Cardiac fibroblast (primary cell): ENCODE measurements around the gene SYT11.

ENCODE experiments used
- DNase-seq, 2 donors: peaks; one replicate each; pipeline versions ENCODE4 v3.0.0 to v3.0.0-alpha.2; 2010; ENCODE audit warnings: low read depth in 2 of 2
- H3K4me3 ChIP-seq, 2 donors: replicated peaks in 1 of 2; 1 replicate in 1 of 2; 2 replicates in 1 of 2; pipeline ENCODE4 v1.5.1; 2011; ENCODE audit warnings: low read depth in 2 of 2, low read length in 2 of 2, mild to moderate bottlenecking in 2 of 2, moderate library complexity in 1 of 2
- TF ChIP-seq, protein P1 (sequence below): IDR thresholded peaks from one replicate; pipeline ENCODE4 v1.5.1; 2011; ENCODE audit warnings: low read depth, mild to moderate bottlenecking, low read length, inconsistent platforms

Gene SYT11

DNA sequence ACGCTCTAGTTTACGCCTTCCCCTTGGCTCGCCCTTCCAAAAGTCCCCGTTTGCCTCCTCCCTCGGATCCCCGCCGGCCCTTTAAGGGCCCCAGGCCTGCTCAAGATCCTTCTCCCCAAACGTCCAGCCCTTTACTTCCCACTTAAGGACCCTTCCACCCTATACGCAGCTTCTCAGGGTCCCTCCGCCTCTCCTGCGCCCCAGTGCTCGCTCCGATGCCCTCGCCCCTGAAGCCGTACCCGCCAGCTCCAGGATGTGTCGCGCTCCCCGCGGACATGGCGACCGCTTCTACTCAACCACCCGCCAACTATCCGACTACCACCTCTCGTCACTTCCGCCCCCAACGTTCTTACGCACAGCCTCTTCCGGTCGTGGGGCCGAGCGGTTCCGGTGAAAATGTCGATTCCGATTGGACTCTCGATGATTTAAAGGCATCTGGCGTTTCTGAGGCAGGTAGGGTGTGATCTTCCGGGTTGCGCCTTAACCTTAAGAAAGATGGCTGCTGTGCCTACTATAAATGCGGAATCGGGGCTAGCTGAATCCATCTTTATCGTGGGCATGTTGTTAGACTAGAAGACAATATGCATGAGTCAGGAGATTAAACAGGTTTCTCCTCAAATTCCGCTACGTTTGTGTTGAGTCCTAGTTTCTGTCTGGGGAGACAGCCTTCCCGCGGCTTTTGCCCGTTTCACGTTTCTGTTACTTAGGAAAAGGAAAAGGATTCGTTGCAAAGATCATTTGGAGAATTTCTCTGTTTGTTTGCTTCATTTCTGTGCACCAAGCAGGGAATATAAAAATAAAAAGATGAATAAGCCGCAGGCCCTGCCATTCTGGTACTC, 74.9 kb downstream of the SYT11 start, which contains the start of gene KHDC4:
TSS of gene KHDC4 (minus strand) at position 317 of the 839 bp plus-strand sequence. CDS start at position 277, 40 bp downstream.
- DNase-seq, result peak; percentile 99
- TF ChIP-seq, protein P1, sequence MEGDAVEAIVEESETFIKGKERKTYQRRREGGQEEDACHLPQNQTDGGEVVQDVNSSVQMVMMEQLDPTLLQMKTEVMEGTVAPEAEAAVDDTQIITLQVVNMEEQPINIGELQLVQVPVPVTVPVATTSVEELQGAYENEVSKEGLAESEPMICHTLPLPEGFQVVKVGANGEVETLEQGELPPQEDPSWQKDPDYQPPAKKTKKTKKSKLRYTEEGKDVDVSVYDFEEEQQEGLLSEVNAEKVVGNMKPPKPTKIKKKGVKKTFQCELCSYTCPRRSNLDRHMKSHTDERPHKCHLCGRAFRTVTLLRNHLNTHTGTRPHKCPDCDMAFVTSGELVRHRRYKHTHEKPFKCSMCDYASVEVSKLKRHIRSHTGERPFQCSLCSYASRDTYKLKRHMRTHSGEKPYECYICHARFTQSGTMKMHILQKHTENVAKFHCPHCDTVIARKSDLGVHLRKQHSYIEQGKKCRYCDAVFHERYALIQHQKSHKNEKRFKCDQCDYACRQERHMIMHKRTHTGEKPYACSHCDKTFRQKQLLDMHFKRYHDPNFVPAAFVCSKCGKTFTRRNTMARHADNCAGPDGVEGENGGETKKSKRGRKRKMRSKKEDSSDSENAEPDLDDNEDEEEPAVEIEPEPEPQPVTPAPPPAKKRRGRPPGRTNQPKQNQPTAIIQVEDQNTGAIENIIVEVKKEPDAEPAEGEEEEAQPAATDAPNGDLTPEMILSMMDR, result peak; percentile 5
- H3K4me3 ChIP-seq, result peak within 1 kb of the TSS; percentile 74 to 88
